Gastrocnemius medialis (tissue), 4 donors: ENCODE measurements around the gene CACNB4.

ENCODE experiments used
- CTCF ChIP-seq, 5 experiments: fragments of 450-650 bp in 3 of 5; fragments of 200-600 bp in 2 of 5; sonication (generic) in 2 of 5; IDR thresholded peaks in 4 of 5; conservative IDR thresholded peaks in 1 of 5; 1 replicate in 4 of 5; 2 replicates in 1 of 5; pipeline ENCODE4 v1.5.1; 2016 to 2019; ENCODE audit warnings: antibody characterized with exemption in 5 of 5, mild to moderate bottlenecking in 3 of 5, moderate library complexity in 3 of 5
- POLR2A ChIP-seq, 2 donors: fragments of 450-650 bp; IDR thresholded peaks; one replicate each; pipeline ENCODE4 v1.6.1; 2017; ENCODE audit warnings: antibody characterized with exemption in 2 of 2, mild to moderate bottlenecking in 2 of 2, moderate library complexity in 2 of 2

- no peak for TF ChIP-seq CTCF (IDR thresholded peaks at IDR 0.05 in 4 of 5, conservative IDR thresholded peaks at IDR 0.05 in 1 of 5)
- TF ChIP-seq POLR2A (IDR thresholded peaks at IDR 0.05) = no peak
These were observed 79.1 kb downstream of the CACNB4 start for GRCh38 chr2:152019732-152020131.
